Measurements from ENCODE around the gene AVPI1. TPM values are rescaled to one million over a fixed set of nuclear protein-coding genes. Genes with fewer than 3 reads are reported as not detected.
A peak's percentile ranks its signal among the peaks of the same experiment; 100 is the strongest.
"Not testable (repeated sequence)": the region's sequence is repeated elsewhere in the genome, so short reads cannot be mapped to it uniquely, and the experiment has no call there.

The AVPI1 gene
- total and polyA plus RNA-seq, 8 donors = 2.3 to 38.2 (median 19.6) TPM

DNA sequence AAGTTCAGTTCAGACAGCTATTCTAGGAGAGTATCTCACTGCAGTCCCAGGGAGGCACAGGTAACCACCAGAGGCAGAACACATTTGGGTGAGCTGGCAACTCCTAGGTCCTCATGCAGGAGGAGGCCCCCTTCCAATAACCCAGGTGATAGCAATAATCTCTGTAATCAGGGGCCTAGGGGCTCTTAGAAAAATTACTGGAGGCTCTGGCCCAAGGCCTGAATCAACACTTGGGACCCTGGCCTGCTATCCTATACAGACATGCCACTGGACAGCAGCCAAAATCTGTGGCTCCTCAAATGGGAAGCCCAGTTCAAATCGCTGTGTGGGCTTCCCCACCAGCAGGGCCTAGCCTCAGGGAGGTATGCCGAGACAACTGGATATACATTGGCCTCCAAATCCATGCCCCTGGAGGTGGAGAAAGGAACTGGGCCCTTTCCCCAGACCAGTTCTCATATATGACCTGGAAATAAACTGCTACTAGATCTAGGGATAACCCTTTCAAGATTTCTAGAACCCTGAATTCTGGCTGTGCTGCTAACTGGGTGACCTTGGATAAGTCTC, 1.6 kb downstream of the AVPI1 start:
- Histone ChIP-seq H3K4me1 (peaks cover 41 to 85% (median 62%) of the 10 kb centered on the region in 4 donors), H3K36me3 (no peaks in the 10 kb centered on the region), H3K27ac (peak overlapping the region; percentile 60 to 97 (median 93)), H3K4me3 (peak overlapping the region; percentile 57 to 78 (median 68)), H3K9me3 (no peaks in the 10 kb centered on the region), H3K27me3 (no peaks in the 10 kb centered on the region)
- TF ChIP-seq, protein P1, sequence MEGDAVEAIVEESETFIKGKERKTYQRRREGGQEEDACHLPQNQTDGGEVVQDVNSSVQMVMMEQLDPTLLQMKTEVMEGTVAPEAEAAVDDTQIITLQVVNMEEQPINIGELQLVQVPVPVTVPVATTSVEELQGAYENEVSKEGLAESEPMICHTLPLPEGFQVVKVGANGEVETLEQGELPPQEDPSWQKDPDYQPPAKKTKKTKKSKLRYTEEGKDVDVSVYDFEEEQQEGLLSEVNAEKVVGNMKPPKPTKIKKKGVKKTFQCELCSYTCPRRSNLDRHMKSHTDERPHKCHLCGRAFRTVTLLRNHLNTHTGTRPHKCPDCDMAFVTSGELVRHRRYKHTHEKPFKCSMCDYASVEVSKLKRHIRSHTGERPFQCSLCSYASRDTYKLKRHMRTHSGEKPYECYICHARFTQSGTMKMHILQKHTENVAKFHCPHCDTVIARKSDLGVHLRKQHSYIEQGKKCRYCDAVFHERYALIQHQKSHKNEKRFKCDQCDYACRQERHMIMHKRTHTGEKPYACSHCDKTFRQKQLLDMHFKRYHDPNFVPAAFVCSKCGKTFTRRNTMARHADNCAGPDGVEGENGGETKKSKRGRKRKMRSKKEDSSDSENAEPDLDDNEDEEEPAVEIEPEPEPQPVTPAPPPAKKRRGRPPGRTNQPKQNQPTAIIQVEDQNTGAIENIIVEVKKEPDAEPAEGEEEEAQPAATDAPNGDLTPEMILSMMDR (IDR thresholded peaks at IDR 0.05) = peak in 4 of 7 experiments; percentile 30 to 54 (median 40)
- peak in 1 of 3 donors; percentile 36 for TF ChIP-seq POLR2AphosphoS5 (IDR thresholded peaks at IDR 0.05)
- no peak for TF ChIP-seq POLR2A (IDR thresholded peaks at IDR 0.05)
- intact Hi-C loops (cut with DNase I; ENCODE audit: low total_unique reads) = no loop called here
- DNase-seq = peak; percentile 55 to 67
- WGBS, 5 donors = 17 to 50% (median 28%) methylated on average over 2 of the region's 2 CpGs

DNA sequence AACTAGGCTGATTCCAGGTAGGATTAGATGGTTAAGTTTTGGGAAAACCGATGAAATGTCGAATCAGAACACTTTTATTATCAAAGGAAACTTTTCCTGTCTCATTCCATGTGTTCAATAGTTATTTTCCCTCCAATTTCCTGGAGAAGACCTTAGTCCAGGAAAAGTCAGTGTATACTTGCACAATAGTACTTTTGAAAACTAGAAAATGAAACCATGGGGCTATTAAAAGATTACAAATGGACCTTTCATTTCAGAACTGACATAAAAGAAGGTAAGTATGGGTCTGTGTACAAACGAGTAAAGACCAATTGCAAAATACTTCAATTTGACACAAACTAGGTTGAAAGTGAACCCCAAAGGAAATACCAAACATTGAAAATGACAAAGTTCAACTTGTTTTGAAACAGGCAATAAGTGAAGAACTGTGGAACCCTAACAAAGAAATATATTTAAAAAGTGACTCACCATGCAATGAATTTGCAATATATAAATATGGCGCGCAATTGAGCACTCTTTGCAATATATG, 2.1 kb downstream of the AVPI1 start:
- intact Hi-C loops (cut with DNase I; ENCODE audit: low total_unique reads) = no loop called here
- peak overlapping the region; percentile 60 to 97 (median 93) for H3K27ac ChIP-seq
- H3K36me3 ChIP-seq = peaks cover 0 to 4% (median 0%) of the 10 kb centered on the region in 4 donors
- WGBS, 5 donors = 43 to 66% (median 49%) methylated on average over 5 of the region's 5 CpGs
- no peak for TF ChIP-seq POLR2A (IDR thresholded peaks at IDR 0.05)
- TF ChIP-seq, protein P1 (IDR thresholded peaks at IDR 0.05) = no peak
- TF ChIP-seq POLR2AphosphoS5 (IDR thresholded peaks at IDR 0.05) = no peak
- no peak for TF ChIP-seq EP300 (IDR thresholded peaks at IDR 0.05)
- H3K4me3 ChIP-seq = peak overlapping the region; percentile 57 to 78 (median 68)
- H3K9me3 ChIP-seq = no peaks in the 10 kb centered on the region
- H3K4me1 ChIP-seq = peaks cover 41 to 91% (median 65%) of the 10 kb centered on the region in 4 donors
- no peaks in the 10 kb centered on the region for H3K27me3 ChIP-seq
- DNase-seq = no peak

DNA sequence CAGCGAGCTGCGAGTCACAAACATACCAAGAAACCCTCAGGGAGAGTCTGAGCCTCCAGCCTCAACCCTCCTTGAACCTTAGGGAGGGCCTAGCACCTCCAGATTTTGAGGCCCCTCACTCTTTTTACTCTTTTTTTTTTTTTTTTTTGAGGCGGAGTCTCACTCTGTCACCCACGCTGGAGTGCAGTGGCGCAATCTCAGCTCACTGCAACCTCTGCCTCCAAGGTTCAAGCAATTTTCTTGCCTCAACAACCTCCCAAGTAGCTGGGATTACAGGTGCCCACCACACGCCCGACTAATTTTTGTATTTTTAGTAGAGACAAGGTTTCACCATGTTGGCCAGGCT, 2.7 kb downstream of the AVPI1 start:
- Histone ChIP-seq H3K4me3 (peak overlapping the region; percentile 57 to 78 (median 68)), H3K36me3 (peaks cover 4 to 10% (median 5%) of the 10 kb centered on the region in 4 donors), H3K4me1 (peaks cover 41 to 86% (median 63%) of the 10 kb centered on the region in 4 donors), H3K27ac (peak overlapping the region; percentile 60 to 97 (median 93))
- H3K9me3 ChIP-seq; intact Hi-C loops (cut with DNase I; ENCODE audit: low total_unique reads); DNase-seq; H3K27me3 ChIP-seq: not testable (repeated sequence)
- WGBS, 5 donors = 53 to 73% (median 69%) methylated on average over 7 of the region's 7 CpGs

DNA sequence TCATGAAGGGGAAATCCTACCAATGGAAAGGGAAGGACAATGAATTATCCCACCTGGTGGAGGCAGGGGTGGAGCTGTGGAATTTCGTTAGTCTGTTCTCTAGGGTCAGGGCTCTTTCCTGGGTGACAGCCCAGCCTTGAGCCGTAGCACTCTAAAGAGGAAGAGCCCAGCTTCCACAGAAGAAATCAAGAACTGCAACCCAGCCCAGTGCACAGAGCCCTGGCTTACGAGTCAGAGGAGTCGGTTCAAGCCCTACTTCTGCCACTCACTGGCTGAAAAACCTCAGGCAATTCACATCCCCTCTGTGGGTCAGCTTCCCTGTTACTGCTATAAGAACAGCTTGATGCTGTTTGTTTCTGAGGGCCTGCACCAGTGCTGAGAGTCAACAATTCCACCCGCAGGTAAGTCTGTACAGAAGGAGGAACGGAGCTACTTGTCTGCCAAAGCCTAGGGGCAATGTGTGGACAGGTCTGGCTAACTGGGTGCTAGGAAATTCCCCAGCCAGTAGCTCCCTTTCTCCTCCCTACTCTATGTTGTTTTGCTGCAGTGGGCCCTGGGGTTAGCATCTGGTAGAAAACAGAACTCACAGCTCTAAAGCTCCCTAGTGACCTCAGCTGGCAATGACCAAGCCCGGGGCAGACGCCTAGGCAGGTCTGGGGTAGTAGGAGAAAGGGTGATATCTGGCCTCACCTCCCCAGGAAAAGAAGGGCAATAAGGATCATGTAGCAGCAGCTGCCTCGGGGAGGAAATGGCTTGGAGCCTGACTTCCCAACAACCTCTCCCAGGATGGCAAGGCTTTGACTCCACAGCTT, 3.3 kb downstream of the AVPI1 start:
- peak; percentile 37 to 47 for DNase-seq
- intact Hi-C loops (cut with DNase I; ENCODE audit: low total_unique reads) = no loop called here
- no peaks in the 10 kb centered on the region for H3K9me3 ChIP-seq
- peaks cover 39 to 80% (median 60%) of the 10 kb centered on the region in 4 donors for H3K4me1 ChIP-seq
- TF ChIP-seq EP300 (IDR thresholded peaks at IDR 0.05) (no peak), POLR2A (IDR thresholded peaks at IDR 0.05) (no peak), POLR2AphosphoS5 (IDR thresholded peaks at IDR 0.05) (no peak)
- TF ChIP-seq, protein P1 (IDR thresholded peaks at IDR 0.05) = no peak
- peak overlapping the region; percentile 60 to 97 (median 93) for H3K27ac ChIP-seq
- WGBS, 5 donors = 21 to 37% (median 30%) methylated on average over 8 to 9 of the region's 9 CpGs
- no peaks in the 10 kb centered on the region for H3K27me3 ChIP-seq
- peaks cover 9 to 15% (median 10%) of the 10 kb centered on the region in 4 donors for H3K36me3 ChIP-seq
- H3K4me3 ChIP-seq = peak overlapping the region; percentile 57 to 78 (median 68)
